CD8-positive, alpha-beta memory T cell (primary cell): ENCODE measurements around the gene ARHGAP32. TPM values are rescaled to one million over a fixed set of nuclear protein-coding genes. Genes with fewer than 3 reads are reported as not detected.
"Not testable (repeated sequence)": the region's sequence is repeated elsewhere in the genome, so short reads cannot be mapped to it uniquely, and the experiment has no call there.

Experiments
- CTCF ChIA-PET: fragments of 350-600 bp; sonication (Branson Sonifier 250); formaldehyde crosslinking; loops from one replicate; lab custom pipeline; 2021; ENCODE audit warnings: antibody characterized with exemption; lab: Charles Lee
- POLR2A ChIA-PET: fragments of 350-600 bp; sonication (Branson Sonifier 250); formaldehyde crosslinking; loops from one replicate; lab custom pipeline; 2021; ENCODE audit warnings: antibody characterized with exemption; lab: Charles Lee
- DNase-seq, 5 donors: peaks; one replicate each; pipeline versions ENCODE4 v3.0.0 to v3.0.0-alpha.2; 2020 to 2022; ENCODE audit warnings: mixed read lengths in 1 of 5
- H3K27ac ChIP-seq: one replicate; pipeline ENCODE4 v1.7.0; 2013; ENCODE audit warnings: low read depth, mild to moderate bottlenecking, low read length, moderate library complexity
- H3K27me3 ChIP-seq: 2 replicates; pipeline ENCODE4 v1.7.0; 2013; ENCODE audit warnings: low read length, mild to moderate bottlenecking; ENCODE audit not compliant: insufficient read depth, poor library complexity, severe bottlenecking
- H3K36me3 ChIP-seq: 2 replicates; pipeline ENCODE4 v1.7.0; 2013; ENCODE audit warnings: mild to moderate bottlenecking, low read length, moderate library complexity; ENCODE audit not compliant: insufficient read depth
- H3K4me1 ChIP-seq: 2 replicates; pipeline ENCODE4 v1.7.0; 2013; ENCODE audit warnings: mild to moderate bottlenecking, low read length, moderate library complexity; ENCODE audit not compliant: insufficient read depth
- H3K4me3 ChIP-seq: 2 replicates; pipeline ENCODE4 v1.7.0; 2013; ENCODE audit warnings: mild to moderate bottlenecking, low read length
- H3K9me3 ChIP-seq: 2 replicates; pipeline ENCODE4 v1.7.0; 2013; ENCODE audit warnings: mild to moderate bottlenecking, low read length
- H3K27ac Mint-ChIP-seq, 8 donors: one replicate each; pipeline ENCODE4 v1.8.0; 2020 to 2021; ENCODE audit warnings: mixed read lengths in 8 of 8, mild to moderate bottlenecking in 6 of 8, inconsistent platforms in 3 of 8, moderate library complexity in 3 of 8
- H3K27me3 Mint-ChIP-seq, 2 donors: one replicate each; pipeline ENCODE4 v1.8.0; 2020 to 2021; ENCODE audit warnings: mixed read lengths in 2 of 2, mild to moderate bottlenecking in 1 of 2, moderate library complexity in 1 of 2
- H3K36me3 Mint-ChIP-seq, 3 donors: one replicate each; pipeline ENCODE4 v1.8.0; 2020 to 2021; ENCODE audit warnings: mixed read lengths in 3 of 3, inconsistent platforms in 1 of 3, mild to moderate bottlenecking in 1 of 3
- H3K4me1 Mint-ChIP-seq, 3 donors: one replicate each; pipeline ENCODE4 v1.8.0; 2020 to 2021; ENCODE audit warnings: mixed read lengths in 3 of 3, inconsistent platforms in 1 of 3, mild to moderate bottlenecking in 1 of 3
- H3K4me3 Mint-ChIP-seq, 7 donors: one replicate each; pipeline ENCODE4 v1.8.0; 2020 to 2021; ENCODE audit warnings: mixed read lengths in 7 of 7, mild to moderate bottlenecking in 6 of 7, moderate library complexity in 4 of 7, inconsistent platforms in 2 of 7
- H3K9me3 Mint-ChIP-seq, 5 donors: one replicate each; pipeline ENCODE4 v1.8.0; 2020 to 2022; ENCODE audit warnings: mixed read lengths in 5 of 5, mild to moderate bottlenecking in 3 of 5, moderate library complexity in 2 of 5, inconsistent platforms in 1 of 5
- polyA plus RNA-seq: library from polyadenylated mRNA; unstranded; fragments of 300-500 nt; fragmentation: Illumina TruSeq; gene quantifications from one replicate; pipeline ENCODE4 v1.2.3, GENCODE V29; 2021
- total RNA-seq, 2 experiments: library from RNA; stranded (reverse); gene quantifications; one replicate each; pipeline ENCODE4 v1.2.3, GENCODE V29; 2021

Gene ARHGAP32
- total and polyA plus RNA-seq, 3 experiments from 2014 or later = 0.48 to 3.1 (median 2.1) TPM

DNA sequence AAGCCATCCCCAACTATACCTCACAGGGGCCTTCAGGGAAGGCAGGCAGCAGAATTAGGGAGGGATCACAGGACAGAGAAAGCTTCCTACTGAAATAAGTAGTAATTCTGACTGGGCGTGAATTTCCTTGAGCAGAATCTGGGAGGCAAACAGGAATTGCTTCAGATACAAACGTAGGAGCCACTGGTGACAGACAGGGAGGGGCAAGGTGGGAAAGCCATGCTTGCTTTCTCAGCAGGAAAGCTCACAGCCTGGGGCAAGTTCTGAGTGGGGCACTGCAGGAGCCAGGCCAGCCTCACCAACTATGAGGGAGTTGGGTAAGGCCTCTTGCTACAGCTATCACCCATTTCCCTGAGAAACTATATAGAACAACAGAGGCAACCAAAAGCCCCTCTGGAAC is 43.6 kb downstream of the ARHGAP32 start:
- Mint-ChIP-seq H3K27me3 (peaks cover 0 to 4% of the 10 kb centered on the region in 2 donors), H3K36me3 (peaks cover 0 to 55% (median 1%) of the 10 kb centered on the region in 3 donors), H3K9me3 (peaks cover 26 to 57% (median 32%) of the 10 kb centered on the region in 5 donors), H3K27ac (no peak overlapping the region), H3K4me1 (no peaks in the 10 kb centered on the region), H3K4me3 (no peak overlapping the region)
- Histone ChIP-seq H3K27me3 (no peaks in the 10 kb centered on the region), H3K9me3 (no peaks in the 10 kb centered on the region), H3K4me1 (no peaks in the 10 kb centered on the region), H3K4me3 (no peak overlapping the region), H3K27ac (no peak overlapping the region), H3K36me3 (no peaks in the 10 kb centered on the region)
- no peak for DNase-seq
- ChIA-PET POLR2A (no interaction called here), CTCF (no interaction called here)

DNA sequence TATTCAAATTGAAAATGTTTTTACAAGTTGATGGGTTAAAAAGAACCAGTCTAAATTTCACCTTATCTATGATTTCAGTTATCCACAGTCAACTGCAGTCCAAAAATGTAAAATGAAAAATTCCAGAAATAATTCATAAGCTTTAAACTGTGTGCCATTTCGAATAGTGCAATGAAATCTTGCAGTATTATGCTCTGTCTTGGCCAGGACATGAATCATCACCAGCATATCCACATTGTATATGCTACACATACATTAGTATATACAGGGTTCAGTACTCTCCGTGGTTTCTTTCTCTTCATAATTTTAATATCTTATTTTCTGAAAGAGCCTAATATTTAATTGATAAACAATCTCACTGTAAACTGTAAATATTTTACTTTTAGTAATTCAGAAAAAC is 45.9 kb downstream of the ARHGAP32 start:
- DNase-seq = no peak
- Histone ChIP-seq H3K27me3 (no peaks in the 10 kb centered on the region), H3K4me3 (no peak overlapping the region), H3K4me1 (no peaks in the 10 kb centered on the region), H3K9me3 (no peaks in the 10 kb centered on the region), H3K36me3 (no peaks in the 10 kb centered on the region), H3K27ac (no peak overlapping the region)
- Mint-ChIP-seq H3K9me3 (peaks cover 13 to 35% (median 22%) of the 10 kb centered on the region in 5 donors), H3K27ac (no peak overlapping the region), H3K4me1 (no peaks in the 10 kb centered on the region), H3K36me3 (peaks cover 0 to 35% (median 1%) of the 10 kb centered on the region in 3 donors), H3K4me3 (no peak overlapping the region), H3K27me3 (peaks cover 0 to 4% of the 10 kb centered on the region in 2 donors)
- CTCF ChIA-PET = no interaction called here
- POLR2A ChIA-PET = no interaction called here

DNA sequence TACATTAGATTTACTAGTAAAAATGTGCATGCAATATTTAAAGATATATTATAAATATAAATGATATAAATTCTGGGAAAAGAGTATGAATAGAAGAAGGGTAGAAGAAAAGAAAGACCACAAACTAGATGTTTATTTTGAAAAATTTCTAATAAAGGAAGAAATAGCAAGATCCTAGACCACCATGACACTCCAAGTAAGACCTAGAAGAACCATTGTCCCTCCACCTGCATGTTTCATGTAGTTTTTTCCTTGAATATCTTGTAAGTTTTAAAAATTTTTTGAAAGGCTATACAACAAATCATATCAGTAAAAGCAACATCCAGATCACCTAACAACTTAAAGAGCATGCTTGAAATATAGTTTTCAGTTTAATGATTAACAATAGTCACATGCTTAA is 46.8 kb downstream of the ARHGAP32 start:
- H3K4me3 Mint-ChIP-seq = no peak overlapping the region
- POLR2A ChIA-PET = no interaction called here
- no peak overlapping the region for H3K27ac ChIP-seq
- peaks cover 3 to 4% of the 10 kb centered on the region in 2 donors for H3K27me3 Mint-ChIP-seq
- DNase-seq = no peak
- H3K36me3 ChIP-seq = no peaks in the 10 kb centered on the region
- no peaks in the 10 kb centered on the region for H3K27me3 ChIP-seq
- no peaks in the 10 kb centered on the region for H3K4me1 ChIP-seq
- no peak overlapping the region for H3K4me3 ChIP-seq
- CTCF ChIA-PET = no interaction called here
- H3K4me1 Mint-ChIP-seq = no peaks in the 10 kb centered on the region
- peaks cover 7 to 26% (median 14%) of the 10 kb centered on the region in 5 donors for H3K9me3 Mint-ChIP-seq
- no peaks in the 10 kb centered on the region for H3K9me3 ChIP-seq
- peaks cover 0 to 26% (median 0%) of the 10 kb centered on the region in 3 donors for H3K36me3 Mint-ChIP-seq
- H3K27ac Mint-ChIP-seq = no peak overlapping the region

DNA sequence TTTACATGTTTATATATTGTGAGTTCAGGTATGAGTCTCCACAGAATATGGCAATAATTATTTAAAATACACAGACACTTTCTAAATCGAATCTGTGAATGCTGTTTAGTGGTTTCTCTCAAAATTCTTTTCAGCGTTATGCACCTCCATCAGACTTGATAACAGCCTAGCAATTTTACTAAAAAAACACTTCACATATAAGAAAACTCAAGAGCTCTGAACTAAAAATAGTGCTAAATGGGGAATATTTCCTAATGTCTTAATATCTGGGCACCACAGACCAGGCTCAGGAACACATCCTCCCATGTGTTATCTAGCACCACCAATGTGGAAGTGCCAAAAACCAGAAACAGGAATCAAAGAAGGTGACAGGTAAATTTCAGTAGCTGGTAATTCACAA is 47.9 kb downstream of the ARHGAP32 start:
- POLR2A ChIA-PET = no interaction called here

DNA sequence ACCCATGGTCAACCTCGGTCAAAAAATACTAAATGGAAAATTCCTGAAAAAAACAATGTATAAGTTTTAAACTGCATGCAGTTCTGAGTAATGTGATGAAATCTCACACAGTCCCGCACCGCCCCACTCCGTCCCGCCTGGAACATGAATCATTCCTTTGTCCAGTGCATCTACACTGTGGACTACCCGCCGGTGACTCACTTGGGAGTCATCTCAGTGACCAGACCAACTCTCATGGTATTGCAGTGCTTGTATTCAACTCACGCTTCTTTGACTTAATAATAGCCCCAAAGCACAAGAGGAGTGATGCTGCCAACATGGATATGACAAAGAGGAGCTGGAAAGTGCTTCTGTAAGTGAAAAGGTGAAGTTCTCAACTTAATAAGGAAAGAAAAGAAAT is 48.8 kb downstream of the ARHGAP32 start:
- no peak for DNase-seq
- Mint-ChIP-seq H3K36me3 (peaks cover 0 to 9% (median 0%) of the 10 kb centered on the region in 3 donors), H3K4me3 (no peak overlapping the region), H3K27ac (no peak overlapping the region), H3K9me3 (peaks cover 0 to 9% (median 6%) of the 10 kb centered on the region in 5 donors), H3K27me3 (peaks cover 0 to 3% of the 10 kb centered on the region in 2 donors), H3K4me1 (no peaks in the 10 kb centered on the region)
- Histone ChIP-seq H3K36me3 (no peaks in the 10 kb centered on the region), H3K9me3 (no peaks in the 10 kb centered on the region), H3K27me3 (no peaks in the 10 kb centered on the region), H3K4me1 (no peaks in the 10 kb centered on the region), H3K4me3 (no peak overlapping the region), H3K27ac (no peak overlapping the region)
- POLR2A ChIA-PET = no interaction called here
- CTCF ChIA-PET = no interaction called here

More for the DNA sequence above, 47.9 kb downstream of the ARHGAP32 start:
- Histone ChIP-seq H3K27me3 (no peaks in the 10 kb centered on the region), H3K4me1 (no peaks in the 10 kb centered on the region), H3K36me3 (no peaks in the 10 kb centered on the region), H3K4me3 (no peak overlapping the region), H3K27ac (no peak overlapping the region), H3K9me3 (no peaks in the 10 kb centered on the region)
- Mint-ChIP-seq H3K4me3 (no peak overlapping the region), H3K9me3 (peaks cover 0 to 16% (median 7%) of the 10 kb centered on the region in 5 donors), H3K27me3 (peaks cover under 1 to 3% of the 10 kb centered on the region in 2 donors), H3K4me1 (no peaks in the 10 kb centered on the region), H3K36me3 (peaks cover 0 to 16% (median 0%) of the 10 kb centered on the region in 3 donors), H3K27ac (no peak overlapping the region)
- CTCF ChIA-PET = no interaction called here
- DNase-seq = no peak

DNA sequence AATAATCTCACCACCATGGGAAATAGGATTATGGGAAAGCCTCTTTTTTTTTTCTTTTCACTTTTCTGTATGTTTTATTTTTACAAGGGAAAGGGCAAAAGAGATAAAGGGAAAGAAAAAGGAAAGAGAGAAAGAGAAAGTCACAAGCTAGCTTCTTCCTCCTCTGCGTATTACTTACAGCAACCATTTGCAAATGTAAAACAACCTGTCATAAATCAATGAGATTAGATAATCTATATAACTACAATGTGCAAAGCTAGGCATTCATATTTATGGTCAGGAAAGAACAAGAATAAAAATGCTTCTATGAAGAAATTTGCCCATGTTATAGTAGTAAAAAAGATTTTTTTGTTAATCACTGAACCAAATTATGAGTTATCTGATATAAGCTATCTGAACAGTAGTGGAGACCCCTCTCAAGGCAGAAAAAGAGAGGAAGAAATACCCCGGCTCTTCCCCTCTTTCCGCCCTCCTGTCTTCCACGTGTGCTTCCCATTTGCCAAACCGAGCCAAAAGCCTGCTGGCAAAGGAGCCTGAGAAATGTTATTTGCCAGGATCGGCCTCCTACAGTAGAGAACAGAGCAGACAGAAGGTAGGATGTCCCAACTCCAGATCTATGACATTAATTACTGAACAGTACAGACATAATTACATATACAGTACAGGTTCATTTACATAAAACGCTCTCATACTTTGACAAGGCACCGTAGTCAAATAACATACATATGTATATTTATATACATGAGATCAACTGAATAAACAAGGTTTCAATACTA is 50.2 kb downstream of the ARHGAP32 start:
- H3K27me3 ChIP-seq = no peaks in the 10 kb centered on the region
- H3K4me3 ChIP-seq = no peak overlapping the region
- H3K27me3 Mint-ChIP-seq = peaks cover 0 to 3% of the 10 kb centered on the region in 2 donors
- H3K27ac ChIP-seq = no peak overlapping the region
- CTCF ChIA-PET = no interaction called here
- no peak for DNase-seq
- H3K4me1 ChIP-seq = no peaks in the 10 kb centered on the region
- POLR2A ChIA-PET = no interaction called here
- no peaks in the 10 kb centered on the region for H3K36me3 ChIP-seq
- H3K4me1 Mint-ChIP-seq = no peaks in the 10 kb centered on the region
- no peaks in the 10 kb centered on the region for H3K36me3 Mint-ChIP-seq
- no peak overlapping the region for H3K4me3 Mint-ChIP-seq
- no peaks in the 10 kb centered on the region for H3K9me3 ChIP-seq
- peaks cover 0 to 4% (median 2%) of the 10 kb centered on the region in 5 donors for H3K9me3 Mint-ChIP-seq
- H3K27ac Mint-ChIP-seq = no peak overlapping the region

DNA sequence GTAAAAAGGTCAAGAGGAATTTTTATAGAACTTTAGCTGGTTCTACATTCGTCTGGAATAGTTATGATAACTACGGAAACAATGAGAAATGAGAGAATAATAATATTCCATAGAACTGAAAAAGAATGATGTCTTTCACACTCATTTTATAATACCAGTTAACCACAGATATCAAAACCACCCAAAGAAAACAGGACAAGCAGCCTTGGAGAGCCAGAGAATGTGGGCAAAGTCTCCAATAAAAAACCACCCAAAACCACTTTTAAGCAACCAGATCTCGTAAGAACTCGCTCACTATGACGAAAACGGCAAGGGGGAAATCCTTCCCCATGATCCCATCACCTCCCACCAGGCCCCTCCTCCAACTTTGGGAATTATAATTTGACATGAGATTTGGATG is 60.8 kb downstream of the ARHGAP32 start:
- no peak overlapping the region for H3K4me3 ChIP-seq
- CTCF ChIA-PET = no interaction called here
- no peak overlapping the region for H3K27ac ChIP-seq
- peaks cover 0 to 13% (median 4%) of the 10 kb centered on the region in 5 donors for H3K9me3 Mint-ChIP-seq
- no peak overlapping the region for H3K4me3 Mint-ChIP-seq
- H3K36me3 ChIP-seq = no peaks in the 10 kb centered on the region
- no peaks in the 10 kb centered on the region for H3K4me1 ChIP-seq
- no peak for DNase-seq
- POLR2A ChIA-PET = no interaction called here
- no peaks in the 10 kb centered on the region for H3K27me3 ChIP-seq
- no peak overlapping the region for H3K27ac Mint-ChIP-seq
- H3K27me3 Mint-ChIP-seq = peaks cover 0 to 3% of the 10 kb centered on the region in 2 donors
- no peaks in the 10 kb centered on the region for H3K9me3 ChIP-seq
- peaks cover 0 to 12% (median 0%) of the 10 kb centered on the region in 3 donors for H3K36me3 Mint-ChIP-seq
- no peaks in the 10 kb centered on the region for H3K4me1 Mint-ChIP-seq

DNA sequence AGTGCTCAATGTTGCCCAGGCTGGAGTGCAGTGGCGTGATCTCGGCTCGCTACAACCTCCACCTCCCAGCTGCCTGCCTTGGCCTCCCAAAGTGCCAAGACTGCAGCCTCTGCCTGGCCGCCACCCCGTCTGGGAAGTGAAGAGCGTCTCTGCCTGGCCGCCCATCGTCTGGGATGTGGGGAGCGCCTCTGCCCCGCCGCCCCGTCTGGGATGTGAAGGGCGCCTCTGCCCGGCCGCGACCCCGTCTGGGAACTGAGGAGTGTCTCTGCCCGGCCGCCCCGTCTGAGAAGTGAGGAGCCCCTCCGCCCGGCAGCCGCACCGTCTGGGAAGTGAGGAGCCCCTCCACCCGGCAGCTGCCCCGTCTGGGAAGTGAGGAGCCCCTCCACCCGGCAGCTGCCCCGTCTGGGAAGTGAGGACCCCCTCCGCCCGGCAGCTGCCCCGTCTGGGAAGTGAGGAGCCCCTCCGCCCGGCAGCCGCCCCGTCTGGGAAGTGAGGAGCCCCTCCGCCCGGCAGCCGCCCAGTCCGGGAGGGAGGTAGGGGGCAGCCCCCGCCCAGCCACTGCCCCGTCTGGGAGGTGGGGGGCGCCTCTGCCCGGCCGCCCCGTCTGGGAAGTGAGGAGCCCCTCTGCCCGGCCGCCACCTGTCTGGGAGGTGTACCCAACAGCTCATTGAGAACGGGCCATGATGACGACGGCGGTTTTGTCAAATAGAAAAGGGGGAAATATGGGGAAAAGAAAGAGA is 63.1 kb downstream of the ARHGAP32 start:
- H3K4me3 Mint-ChIP-seq, CTCF ChIA-PET, H3K9me3 ChIP-seq, H3K4me1 Mint-ChIP-seq, H3K36me3 Mint-ChIP-seq, H3K27me3 ChIP-seq, H3K27ac ChIP-seq, H3K4me1 ChIP-seq, H3K36me3 ChIP-seq, H3K9me3 Mint-ChIP-seq, POLR2A ChIA-PET, H3K27me3 Mint-ChIP-seq, H3K27ac Mint-ChIP-seq, DNase-seq, H3K4me3 ChIP-seq: not testable (repeated sequence)
